GM19025 (cell line): ENCODE measurements around the gene C11orf71.

ENCODE experiments used
- ATAC-seq: cut with Tn5 transposase; IDR thresholded peaks from one replicate; pipeline ENCODE4 v1.9.1; 2021; ENCODE audit warnings: mild to moderate bottlenecking, low read depth, moderate library complexity; ENCODE audit not compliant: unreplicated experiment

C11orf71 gene

DNA sequence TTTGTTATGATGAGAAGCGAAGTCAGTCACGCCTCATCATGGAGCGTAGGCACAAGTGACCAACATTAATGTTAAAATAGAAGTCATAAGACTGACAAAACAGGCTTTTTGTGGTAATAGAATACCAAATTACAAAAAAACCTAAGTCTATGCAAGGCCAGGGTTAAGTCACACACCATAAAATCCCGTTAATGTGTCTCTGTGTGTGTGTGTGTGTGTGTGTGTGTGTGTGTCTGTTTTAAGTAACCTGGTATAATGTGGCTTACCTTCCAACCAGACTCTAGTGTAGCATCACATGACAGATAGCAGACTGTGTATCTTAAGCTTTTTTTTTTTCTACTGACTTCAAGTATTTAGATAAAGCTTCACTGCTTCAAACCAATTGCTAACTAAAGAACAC lies 38.0 kb downstream of the C11orf71 start:
- no peak for ATAC-seq

DNA sequence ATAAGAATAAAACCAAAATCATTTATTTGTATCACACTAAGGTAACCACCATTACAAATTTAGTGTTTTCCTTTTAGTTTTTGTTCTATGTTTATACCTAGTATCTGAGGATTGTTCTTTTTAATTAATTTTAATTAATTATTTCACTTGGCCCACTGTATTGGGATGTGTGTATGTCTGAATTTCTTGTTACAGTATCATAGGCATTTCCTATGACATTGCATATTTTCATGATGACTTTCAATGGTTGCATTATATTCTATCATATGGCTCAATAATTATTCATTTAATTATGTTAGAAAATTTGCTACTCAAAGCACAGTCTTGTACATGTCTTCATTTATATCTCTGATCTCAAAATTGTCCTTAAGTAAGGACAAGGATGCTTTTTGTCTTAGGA lies 41.0 kb downstream of the C11orf71 start:
- no peak for ATAC-seq

DNA sequence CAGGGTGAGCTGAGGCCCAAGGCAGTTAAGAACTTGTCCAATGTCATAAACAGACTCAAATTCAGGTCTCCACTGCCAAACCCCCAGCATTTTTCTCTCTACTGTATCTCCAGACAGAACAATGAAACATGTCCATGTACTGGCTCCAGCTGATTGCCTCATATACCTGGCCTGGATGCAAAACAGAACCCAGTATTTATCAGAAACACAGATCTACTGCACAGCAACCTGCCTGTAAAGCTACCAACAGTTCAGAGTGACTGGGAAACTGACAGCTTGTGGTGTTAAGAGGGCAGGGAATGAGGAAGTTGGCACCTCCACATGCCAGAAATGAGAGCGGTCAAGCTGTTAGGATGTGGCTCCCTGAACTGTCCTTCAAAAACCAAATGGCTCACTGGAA lies 41.6 kb downstream of the C11orf71 start:
- no peak for ATAC-seq

DNA sequence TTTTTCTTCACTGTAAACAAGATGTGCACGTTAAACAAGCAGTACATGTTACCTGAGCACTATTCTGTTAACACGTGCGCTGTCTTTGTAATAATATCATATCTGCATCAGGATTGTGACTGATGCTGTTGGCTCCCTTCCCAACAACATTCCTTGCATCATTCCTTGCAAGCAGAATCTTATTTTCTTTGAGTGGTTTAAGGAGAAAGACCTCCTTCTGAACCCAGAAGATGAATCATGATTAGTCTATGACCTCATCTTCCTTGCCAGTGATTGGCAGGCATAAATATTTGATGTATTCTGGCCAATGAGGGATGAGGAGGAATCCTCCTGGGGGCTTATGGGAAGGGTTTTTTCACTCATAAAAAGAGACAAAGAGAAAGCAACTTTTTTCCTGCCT lies 46.2 kb downstream of the C11orf71 start:
- ATAC-seq, result no peak

DNA sequence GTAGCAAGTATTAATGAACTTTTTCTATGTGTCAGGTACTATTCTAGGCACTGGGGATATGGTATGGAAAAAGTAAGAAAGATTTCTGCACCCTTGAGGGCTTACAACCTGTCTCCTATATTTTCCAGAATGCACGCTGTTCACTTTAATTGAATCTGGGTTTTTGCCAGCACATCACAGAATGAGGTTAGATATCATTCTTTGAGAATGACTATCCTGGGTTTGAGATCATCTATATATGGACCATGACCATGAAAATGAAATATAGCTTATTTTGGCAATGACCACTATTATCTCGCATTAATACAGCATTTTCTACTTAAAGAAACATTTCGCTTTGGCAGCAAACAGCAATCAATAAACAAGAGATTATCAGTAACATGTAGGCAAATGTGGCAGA lies 46.9 kb downstream of the C11orf71 start:
- ATAC-seq, result no peak

DNA sequence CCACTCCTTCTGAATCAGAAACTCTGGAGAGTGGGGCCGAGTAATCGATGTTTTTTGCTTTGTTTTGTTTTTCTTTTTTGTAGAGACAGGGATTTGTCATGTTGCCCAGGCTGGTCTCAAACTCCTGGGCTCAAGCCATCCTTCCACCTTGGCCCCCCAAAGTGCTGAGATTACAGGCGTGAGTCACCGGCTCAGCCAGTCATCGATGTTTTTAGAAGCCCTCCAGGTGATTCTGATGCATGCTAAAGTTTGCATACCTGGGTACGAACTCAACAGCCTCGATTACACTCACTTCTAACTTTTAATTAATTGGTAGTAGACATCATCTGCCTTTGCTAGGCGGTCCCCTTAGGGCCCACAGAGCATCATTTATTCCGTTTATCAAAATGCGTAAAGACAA lies 50.3 kb downstream of the C11orf71 start:
- ATAC-seq, result no peak
